Measurements from ENCODE around the gene CASP7.

DNA sequence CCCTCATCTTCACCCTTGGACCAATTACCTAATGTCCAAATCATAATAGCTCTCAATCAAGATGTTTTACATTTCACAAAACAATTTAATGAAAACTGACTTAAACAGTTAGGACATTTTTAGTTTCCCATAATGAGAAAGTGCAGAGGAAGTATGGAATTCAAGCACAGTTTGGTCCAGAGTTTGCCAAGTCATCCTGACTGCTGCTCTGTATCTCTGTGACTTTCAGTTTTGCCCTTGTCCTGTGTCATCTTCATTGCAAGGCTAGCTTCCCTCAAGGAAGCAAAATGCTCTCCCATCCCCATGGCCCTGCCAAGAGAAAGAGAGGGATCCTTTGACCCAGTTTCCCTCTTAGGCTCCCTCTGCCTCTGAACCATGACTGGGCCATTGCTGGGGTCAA lies 63.9 kb downstream of the CASP7 start:
- TF ChIP-seq, protein P1, sequence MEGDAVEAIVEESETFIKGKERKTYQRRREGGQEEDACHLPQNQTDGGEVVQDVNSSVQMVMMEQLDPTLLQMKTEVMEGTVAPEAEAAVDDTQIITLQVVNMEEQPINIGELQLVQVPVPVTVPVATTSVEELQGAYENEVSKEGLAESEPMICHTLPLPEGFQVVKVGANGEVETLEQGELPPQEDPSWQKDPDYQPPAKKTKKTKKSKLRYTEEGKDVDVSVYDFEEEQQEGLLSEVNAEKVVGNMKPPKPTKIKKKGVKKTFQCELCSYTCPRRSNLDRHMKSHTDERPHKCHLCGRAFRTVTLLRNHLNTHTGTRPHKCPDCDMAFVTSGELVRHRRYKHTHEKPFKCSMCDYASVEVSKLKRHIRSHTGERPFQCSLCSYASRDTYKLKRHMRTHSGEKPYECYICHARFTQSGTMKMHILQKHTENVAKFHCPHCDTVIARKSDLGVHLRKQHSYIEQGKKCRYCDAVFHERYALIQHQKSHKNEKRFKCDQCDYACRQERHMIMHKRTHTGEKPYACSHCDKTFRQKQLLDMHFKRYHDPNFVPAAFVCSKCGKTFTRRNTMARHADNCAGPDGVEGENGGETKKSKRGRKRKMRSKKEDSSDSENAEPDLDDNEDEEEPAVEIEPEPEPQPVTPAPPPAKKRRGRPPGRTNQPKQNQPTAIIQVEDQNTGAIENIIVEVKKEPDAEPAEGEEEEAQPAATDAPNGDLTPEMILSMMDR (IDR thresholded peaks at IDR 0.05) = no peak
- TF ChIP-seq POLR2A (IDR thresholded peaks at IDR 0.05) = no peak

All from prostate gland (tissue), 2 donors.